ENCODE data around the gene C4orf50.
A peak's percentile ranks its signal among the peaks of the same experiment; 100 is the strongest.
"Not testable (repeated sequence)": the region's sequence is repeated elsewhere in the genome, so short reads cannot be mapped to it uniquely, and the experiment has no call there.

C4orf50 gene

GRCh38 chr4:5863461-5864113, 154.6 kb downstream of the C4orf50 start:
- DNase-seq (ENCODE audit: low read depth, low spot score) = peak; percentile 21

GRCh38 chr4:5858020-5858769, 160.0 kb downstream of the C4orf50 start:
- no peak for DNase-seq (ENCODE audit: low read depth, low spot score)

- no peak for DNase-seq (ENCODE audit: low read depth, low spot score)
These were observed 161.0 kb downstream of the C4orf50 start for GRCh38 chr4:5857199-5857598.

GRCh38 chr4:5856362-5856761, 161.9 kb downstream of the C4orf50 start:
- not testable (repeated sequence) for DNase-seq (ENCODE audit: low read depth, low spot score)

- DNase-seq (ENCODE audit: low read depth, low spot score) = no peak
These were observed 163.3 kb downstream of the C4orf50 start for GRCh38 chr4:5854929-5855328.

GRCh38 chr4:5852523-5853202, 165.6 kb downstream of the C4orf50 start:
- DNase-seq (ENCODE audit: low read depth, low spot score) = no peak

GRCh38 chr4:5851637-5852301, 166.5 kb downstream of the C4orf50 start:
- no peak for DNase-seq (ENCODE audit: low read depth, low spot score)
